HG02571 (cell line): ENCODE data around the gene IL11.
"Not testable (repeated sequence)": the region's sequence is repeated elsewhere in the genome, so short reads cannot be mapped to it uniquely, and the experiment has no call there.

Source experiments
- ATAC-seq: cut with Tn5 transposase; IDR thresholded peaks from one replicate; pipeline ENCODE4 v1.9.1; 2021; ENCODE audit warnings: mild to moderate bottlenecking, moderate library complexity; ENCODE audit not compliant: unreplicated experiment

Gene IL11

GRCh38 chr19:55370305-55370988 lies at the start of gene IL11:
Gene IL11 (minus strand): TSS chr19:55370463. CDS start chr19:55370310, 153 bp downstream.
- no peak for ATAC-seq

GRCh38 chr19:55419624-55420236 lies 49.5 kb upstream of the IL11 start:
- no peak for ATAC-seq

- ATAC-seq: no peak
Observed at GRCh38 chr19:55419103-55419502, 48.8 kb upstream of the IL11 start.

- no peak for ATAC-seq
Observed at GRCh38 chr19:55418185-55418584, 47.9 kb upstream of the IL11 start.

GRCh38 chr19:55410168-55410567 lies 39.9 kb upstream of the IL11 start:
- no peak for ATAC-seq

GRCh38 chr19:55409179-55409578 lies 38.9 kb upstream of the IL11 start:
- not testable (repeated sequence) for ATAC-seq

GRCh38 chr19:55408533-55408872 lies 38.2 kb upstream of the IL11 start:
- no peak for ATAC-seq

GRCh38 chr19:55407800-55408532 lies 37.7 kb upstream of the IL11 start:
- ATAC-seq: peak; percentile 74

- ATAC-seq: peak; percentile 19
Observed at GRCh38 chr19:55407550-55407799, 37.2 kb upstream of the IL11 start, which contains the start of gene UBE2S. Gene UBE2S (minus strand): TSS chr19:55407788. CDS start chr19:55407589, 199 bp downstream.

GRCh38 chr19:55406826-55407549 lies 36.7 kb upstream of the IL11 start:
- ATAC-seq: no peak

- ATAC-seq: no peak
Observed at GRCh38 chr19:55406091-55406825, 36.0 kb upstream of the IL11 start.

GRCh38 chr19:55405638-55406037 lies 35.4 kb upstream of the IL11 start:
- ATAC-seq: no peak

- no peak for ATAC-seq
Observed at GRCh38 chr19:55402509-55402908, 32.2 kb upstream of the IL11 start.

- ATAC-seq: not testable (repeated sequence)
Observed at GRCh38 chr19:55401390-55401789, 31.1 kb upstream of the IL11 start.

GRCh38 chr19:55400281-55401087 lies 30.2 kb upstream of the IL11 start:
- ATAC-seq: no peak

GRCh38 chr19:55398200-55398925 lies 28.1 kb upstream of the IL11 start:
- no peak for ATAC-seq

- ATAC-seq: no peak
Observed at GRCh38 chr19:55392820-55393761, 22.8 kb upstream of the IL11 start.
